Stimulated activated CD8-positive, alpha-beta memory T cell treated with anti-CD3 and anti-CD28 coated beads, Interleukin-15, amount 100 ng/mL, for 24 hours (primary cell): ENCODE data around the gene FBRSL1.
"Not testable (repeated sequence)": the region's sequence is repeated elsewhere in the genome, so short reads cannot be mapped to it uniquely, and the experiment has no call there.

Experiments
- DNase-seq: peaks from one replicate; pipeline ENCODE4 v3.0.0-alpha.2; 2020; ENCODE audit warnings: low read depth

The FBRSL1 gene

DNA sequence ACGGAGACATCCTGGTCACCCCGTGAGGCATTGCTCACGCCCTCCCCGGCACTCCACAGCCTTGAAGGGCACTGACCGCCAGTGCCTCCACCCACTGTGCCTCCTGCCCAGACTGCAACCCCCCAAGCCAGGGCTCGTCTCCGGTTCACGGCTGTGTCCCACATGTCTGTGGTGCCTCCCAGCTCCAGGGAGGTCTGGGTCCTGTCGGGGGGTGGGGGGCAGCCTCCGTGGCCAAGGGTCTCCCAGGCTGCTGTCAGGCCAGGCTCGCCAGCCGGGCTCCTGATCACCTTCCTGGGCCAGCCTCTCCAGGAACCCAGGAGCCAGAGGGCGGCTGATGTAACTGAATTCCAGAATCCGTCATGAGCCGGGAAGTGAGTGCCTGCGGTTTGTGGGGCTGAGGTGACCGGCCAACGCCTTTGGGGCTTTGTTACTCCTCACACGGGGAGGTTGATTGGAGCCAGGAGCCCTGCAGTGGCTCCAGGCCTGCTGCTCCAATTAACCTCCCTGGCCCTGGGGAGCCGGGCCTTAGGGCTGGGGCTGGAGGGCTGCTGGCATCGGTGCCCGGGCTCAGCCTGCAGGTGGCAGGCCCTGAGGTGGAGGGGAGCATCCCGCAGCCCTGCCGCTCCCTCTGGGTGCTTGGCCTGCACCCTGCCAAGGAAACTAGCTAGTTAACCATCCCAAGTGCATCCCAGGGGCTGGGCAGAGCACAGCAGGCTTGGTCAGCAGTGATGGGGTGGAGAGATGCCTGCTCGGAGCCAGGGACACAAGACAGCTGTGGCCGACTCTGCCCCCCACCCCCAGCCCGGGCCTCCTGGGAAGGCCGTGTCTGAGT, 36.4 kb upstream of the FBRSL1 start:
- DNase-seq: no peak

DNA sequence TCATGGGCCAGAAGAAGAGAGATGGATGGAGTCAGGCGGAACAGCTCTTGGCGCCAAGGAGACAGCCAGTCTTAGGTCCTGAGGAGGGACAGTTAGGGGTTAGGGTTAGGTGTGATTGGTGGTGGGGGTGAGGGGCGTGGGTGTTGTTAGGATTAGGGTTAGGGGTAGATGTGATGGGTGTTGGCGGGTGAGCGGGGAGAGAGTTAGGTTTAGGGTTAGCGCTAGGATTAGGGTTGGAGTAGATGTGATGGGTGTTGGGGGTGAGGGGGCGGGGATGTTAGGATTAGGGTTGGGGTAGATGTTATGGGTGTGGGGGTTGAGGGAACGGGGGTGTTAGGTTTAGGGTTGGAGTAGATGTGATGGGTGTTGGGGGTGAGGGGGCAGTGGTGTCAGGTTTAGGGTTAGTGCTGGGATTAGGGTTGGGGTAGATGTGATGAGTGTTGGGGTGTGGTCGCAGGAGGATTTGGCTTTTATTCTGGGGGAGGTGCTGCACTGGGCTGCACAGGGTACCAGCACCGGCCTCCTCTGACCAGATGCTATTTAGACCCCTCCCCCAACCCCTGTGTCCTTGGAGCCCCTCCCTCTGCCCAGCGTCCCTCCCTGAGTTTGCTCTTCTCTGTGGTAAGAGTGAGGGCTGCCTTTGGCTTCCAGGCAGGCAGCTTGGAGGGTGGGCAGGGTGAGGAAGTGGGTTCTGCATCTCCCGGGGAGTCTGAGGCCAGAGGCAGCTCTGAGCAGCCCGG, 35.6 kb upstream of the FBRSL1 start:
- DNase-seq: no peak

GRCh38 chr12:132454933-132455418, 35.0 kb upstream of the FBRSL1 start:
- DNase-seq: no peak

DNA sequence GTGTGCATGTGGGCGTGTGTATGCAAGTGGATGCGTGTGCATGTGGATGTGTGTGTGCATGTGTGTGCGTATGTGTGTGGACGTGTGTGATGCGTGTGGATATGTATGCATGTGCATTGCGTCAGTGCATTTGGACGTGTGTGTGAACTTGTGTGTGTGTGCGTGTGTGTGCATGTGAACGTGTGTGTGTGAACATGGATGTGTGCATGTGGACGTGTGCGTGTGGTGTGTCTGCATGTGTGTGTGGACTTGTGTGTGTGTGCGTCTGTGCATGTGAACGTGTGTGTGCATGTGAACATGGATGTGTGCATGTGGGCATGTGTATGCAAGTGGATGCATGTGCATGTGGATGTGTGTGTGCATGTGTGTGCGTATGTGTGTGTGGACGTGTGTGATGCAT, 34.4 kb upstream of the FBRSL1 start:
- DNase-seq: no peak

GRCh38 chr12:132456186-132456943, 33.6 kb upstream of the FBRSL1 start:
- no peak for DNase-seq

GRCh38 chr12:132456944-132457495, 32.9 kb upstream of the FBRSL1 start:
- no peak for DNase-seq

DNA sequence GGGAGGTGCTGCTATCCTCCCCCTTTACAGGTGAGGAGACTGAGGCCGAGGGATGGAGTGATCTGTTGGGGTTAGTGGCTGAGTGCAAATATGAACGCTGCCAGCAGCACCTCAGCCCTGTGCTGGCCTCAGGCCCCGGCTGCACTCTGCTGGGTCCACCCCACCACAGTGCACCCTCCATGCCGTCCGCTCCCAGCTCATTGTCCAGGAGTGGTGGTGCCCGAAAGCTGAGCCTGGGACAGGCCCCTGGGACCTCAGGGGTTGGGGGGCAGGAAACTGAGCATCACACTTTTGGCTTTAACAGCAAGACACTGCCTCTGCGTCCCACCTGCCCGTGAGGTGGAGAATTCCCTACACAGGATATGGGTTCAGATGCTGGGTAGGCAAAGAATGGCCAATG, 31.5 kb upstream of the FBRSL1 start:
- no peak for DNase-seq

DNA sequence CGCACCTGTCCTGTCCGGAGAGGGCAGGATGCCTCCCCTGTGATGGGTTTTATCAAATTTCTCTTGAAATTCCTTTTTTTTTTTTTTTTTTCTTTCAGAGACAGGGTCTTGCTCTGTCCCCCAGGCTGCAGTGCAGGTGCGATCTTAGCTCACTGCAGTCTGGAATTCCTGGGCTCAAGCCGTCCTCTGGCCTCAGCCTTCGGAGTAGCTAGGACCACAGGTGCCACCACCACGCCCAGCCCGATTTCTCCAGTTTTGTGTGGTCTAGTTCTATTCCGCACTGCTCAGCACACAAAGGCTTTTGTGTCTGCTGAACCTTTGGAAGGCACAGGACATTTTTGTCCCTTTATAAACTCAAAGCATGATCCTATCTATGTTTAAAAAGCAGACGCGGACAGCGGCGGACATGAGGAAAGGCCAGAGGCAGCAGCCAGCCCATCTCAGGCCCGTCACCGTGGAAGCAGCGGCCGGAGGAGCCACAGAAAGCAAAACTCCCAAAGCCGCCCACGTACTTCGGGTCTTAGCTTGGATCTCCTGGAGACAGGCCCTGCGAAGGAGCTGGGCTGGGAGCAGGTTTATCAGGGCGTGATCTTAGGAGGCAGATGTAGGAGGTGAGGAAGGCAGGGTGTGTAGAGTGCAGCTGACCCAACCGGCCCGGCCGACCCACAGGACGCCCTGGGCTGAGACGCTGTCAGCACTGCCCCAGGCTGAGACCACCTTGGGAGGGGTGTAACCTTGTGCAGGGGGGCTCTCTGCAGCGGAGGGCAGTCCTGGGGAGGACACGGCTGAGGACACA, 30.9 kb upstream of the FBRSL1 start:
- no peak for DNase-seq

- no peak for DNase-seq
Observed at GRCh38 chr12:132460571-132460970, 29.4 kb upstream of the FBRSL1 start.

DNA sequence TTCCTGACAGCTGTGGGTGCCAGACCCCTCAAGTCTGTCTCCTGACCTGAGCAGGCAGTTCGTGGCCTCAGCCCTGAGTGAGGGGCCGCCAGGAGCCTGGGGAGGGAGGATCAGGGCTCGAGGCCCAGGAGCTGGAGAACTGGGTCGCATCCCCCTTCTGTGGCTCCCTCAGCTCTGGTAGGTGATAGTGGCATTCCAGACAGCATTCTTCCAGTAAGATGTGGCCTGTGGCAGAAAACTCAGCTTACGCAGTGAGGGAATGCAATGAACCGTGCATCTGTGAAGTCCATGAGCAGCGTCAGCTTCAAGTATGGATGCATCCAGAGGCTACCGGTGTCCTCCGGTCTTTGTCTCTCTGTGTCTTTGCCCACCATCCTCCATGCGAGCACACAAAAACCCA, 28.4 kb upstream of the FBRSL1 start:
- DNase-seq: no peak

DNA sequence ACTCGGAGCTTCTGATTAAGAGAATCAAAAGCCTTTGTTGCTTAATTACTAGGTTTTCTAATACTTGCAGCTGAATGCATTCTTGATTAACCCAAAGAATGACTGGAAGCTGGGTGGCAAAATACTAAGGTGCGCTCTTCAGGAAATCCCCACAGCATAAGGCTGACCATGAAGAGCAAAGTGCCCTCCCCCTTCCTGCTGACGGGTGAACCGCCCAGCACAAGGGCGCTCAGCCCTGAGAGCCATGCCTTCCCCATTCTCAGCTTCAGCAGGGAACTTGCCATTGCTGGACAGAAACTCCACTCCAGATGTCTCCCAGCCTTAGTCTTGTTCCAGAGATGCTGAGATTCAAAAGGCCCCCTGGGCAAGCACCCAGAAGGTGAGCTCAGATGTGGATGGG, 27.2 kb upstream of the FBRSL1 start:
- no peak for DNase-seq

- not testable (repeated sequence) for DNase-seq
Observed at GRCh38 chr12:132463284-132463924, 26.5 kb upstream of the FBRSL1 start.

DNA sequence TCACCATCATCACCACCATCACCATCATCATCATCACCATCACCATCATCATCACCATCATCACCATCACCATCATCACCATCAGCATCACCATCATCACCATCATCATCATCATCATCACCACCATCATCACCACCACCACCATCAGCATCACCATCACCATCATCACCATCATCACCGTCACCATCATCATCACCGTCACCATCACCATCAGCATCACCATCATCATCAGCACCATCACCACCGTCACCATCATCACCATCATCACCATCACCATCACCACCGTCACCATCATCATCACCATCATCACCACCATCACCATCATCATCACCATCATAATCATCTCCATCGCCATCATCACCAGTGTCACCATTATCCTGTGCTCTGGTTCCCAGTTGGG, 25.6 kb upstream of the FBRSL1 start:
- not testable (repeated sequence) for DNase-seq

GRCh38 chr12:132464820-132465219, 25.1 kb upstream of the FBRSL1 start:
- no peak for DNase-seq

DNA sequence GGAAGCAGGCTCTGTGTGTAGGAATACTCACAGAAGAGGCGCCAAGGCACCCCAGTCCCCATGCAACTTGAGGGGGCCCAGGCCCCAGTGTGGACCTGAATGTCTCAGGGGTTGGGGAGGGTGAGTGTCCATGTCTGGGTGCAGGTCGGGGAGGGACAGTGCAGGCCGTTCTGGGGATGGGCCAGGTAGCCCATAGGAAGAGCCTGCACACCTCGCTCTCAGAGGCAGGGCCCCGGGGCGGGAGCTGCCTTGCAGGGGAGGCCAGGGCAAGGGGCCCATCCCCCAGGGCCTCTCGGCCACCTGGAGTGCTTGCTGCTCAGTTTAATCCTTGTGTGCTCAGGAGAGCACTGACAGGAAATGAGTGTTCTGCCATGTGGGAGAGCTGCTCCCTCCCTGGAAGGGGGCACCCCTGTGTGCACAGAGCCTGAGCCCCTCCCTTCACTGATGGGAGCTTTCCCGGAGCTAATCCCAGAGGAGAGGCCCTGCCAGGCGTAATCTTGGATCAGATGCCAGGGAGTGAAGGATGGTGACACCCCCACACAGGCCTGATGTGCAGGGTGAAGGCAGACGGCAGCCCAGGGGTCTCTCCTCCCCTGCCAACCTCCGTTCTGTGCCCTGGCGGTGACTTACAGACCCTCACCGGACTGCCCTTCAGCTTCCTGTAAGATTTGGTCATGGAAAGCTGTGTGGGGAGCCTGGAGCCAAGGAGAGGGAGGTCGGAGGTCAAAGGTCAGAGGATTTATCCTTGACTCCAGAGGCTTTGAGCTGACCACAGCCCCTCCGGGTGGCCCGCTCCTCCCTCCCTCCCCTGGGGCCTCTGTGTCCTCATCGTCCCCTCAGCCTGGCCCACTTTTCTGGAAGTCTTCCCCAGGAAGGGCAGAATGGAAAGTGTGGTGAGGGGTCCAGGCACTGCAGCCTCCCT, 24.4 kb upstream of the FBRSL1 start:
- no peak for DNase-seq

DNA sequence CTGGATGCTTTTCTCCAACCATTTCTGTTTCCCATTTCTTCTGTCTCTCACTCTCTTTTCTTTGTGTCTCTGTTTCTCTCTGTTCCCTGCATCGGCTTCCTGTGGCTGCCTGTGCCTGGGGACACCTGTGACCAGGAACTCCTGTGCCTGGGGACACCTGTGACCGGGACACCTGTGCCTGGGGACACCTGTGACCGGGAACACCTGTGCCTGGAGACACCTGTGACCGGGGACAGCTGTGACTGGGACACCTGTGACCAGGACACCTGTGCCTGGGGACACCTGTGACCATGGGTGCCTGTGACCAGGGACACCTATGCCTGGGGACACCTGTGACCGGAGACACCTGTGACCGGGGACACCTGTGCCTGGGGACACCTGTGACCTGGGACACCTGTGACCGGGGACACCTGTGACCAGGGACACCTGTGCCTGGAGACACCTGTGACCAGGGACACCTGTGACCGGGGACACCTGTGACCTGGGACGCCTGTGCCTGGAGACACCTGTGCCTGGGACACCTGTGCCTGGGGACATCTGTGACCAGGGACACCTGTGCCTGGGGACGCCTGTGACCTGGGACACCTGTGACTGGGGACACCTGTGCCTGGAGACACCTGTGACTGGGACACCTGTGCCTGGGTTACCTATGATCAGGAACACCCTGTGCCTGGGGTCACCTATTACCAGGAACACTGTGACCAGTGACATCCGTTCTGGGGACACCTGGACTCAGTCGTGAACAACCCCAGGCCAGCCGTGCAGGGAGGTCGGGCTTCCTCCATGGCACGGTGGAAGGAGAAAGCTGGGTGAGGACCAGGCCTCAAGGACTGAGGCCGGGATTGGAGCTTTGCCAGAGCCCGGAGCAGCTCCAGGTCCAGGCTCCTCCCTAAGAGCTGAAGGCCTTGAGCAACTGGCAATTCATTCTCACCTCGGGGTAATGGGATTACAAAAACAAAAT, 23.4 kb upstream of the FBRSL1 start:
- DNase-seq: no peak

DNA sequence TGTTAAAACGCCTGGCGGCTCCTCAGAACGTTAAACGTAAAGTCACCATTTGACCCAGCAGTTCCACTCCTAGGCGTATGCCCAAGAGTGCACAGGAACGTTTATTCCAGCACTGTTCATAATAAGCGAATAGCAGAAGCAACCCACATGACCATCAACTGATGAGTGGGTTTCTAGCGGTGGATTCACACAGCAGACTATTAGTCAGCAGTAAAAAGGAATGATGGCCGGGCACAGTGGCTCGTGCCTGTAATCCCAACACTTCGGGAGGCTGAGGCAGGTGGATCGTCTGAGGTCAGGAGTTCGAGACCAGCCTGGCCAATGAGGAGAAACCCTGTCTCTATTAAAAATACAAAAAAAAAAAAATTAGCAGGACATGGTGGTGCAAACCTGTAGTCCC, 22.4 kb upstream of the FBRSL1 start:
- DNase-seq: no peak

DNA sequence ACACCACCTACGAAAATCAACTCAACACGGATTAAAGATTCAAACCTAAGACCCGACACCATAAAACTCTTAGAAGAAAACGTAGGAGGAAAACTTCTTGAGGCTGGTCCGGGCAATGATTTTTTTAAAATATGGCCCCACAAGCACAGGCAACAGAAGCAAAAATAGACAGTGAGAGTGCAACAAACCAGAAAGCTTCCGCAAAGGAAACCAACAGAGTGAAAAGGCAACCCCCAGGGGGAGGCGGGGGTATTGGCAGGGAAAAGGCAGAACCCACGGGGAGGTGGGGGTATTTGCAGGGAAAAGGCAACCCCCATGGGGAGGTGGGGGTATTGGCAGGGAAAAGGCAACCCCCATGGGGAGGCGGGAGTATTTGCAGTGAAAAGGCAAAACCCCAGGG, 20.5 kb upstream of the FBRSL1 start:
- DNase-seq: no peak

- no peak for DNase-seq
Observed at GRCh38 chr12:132470397-132470796, 19.6 kb upstream of the FBRSL1 start.
